Vagina (tissue), 2 donors: Measurements from ENCODE around the gene HPS3. TPM values are rescaled to one million over a fixed set of nuclear protein-coding genes. Genes with fewer than 3 reads are reported as not detected.

Experiments used
- DNase-seq, 2 donors: peaks; one replicate each; pipeline ENCODE4 v3.0.0-alpha.2; 2017; ENCODE audit errors: extremely low spot score in 2 of 2
- H3K27ac ChIP-seq: fragments of 200-600 bp; sonication (generic); one replicate; pipeline ENCODE4 v1.5.1; 2019
- H3K27me3 ChIP-seq: fragments of 200-600 bp; sonication (generic); one replicate; pipeline ENCODE4 v1.5.1; 2019
- H3K36me3 ChIP-seq, 2 donors: fragments of 200-600 bp; sonication (generic); one replicate each; pipeline ENCODE4 v1.5.1; 2017 to 2019
- H3K4me1 ChIP-seq: fragments of 200-600 bp; sonication (generic); one replicate; pipeline ENCODE4 v1.5.1; 2019
- H3K4me3 ChIP-seq, 2 donors: fragments of 200-600 bp; sonication (generic); 1 replicate in 1 of 2; 2 replicates in 1 of 2; pipeline ENCODE4 v1.5.1; 2016 to 2019
- H3K9me3 ChIP-seq: fragments of 200-600 bp; sonication (generic); one replicate; pipeline ENCODE4 v1.5.1; 2019
- POLR2A ChIP-seq, 2 donors: fragments of 450-650 bp; IDR thresholded peaks; one replicate each; pipeline ENCODE4 v1.6.1; 2017; ENCODE audit warnings: antibody characterized with exemption in 2 of 2, mild to moderate bottlenecking in 2 of 2, moderate library complexity in 2 of 2
- POLR2AphosphoS5 ChIP-seq, 2 donors: sonication (generic); formaldehyde crosslinking; IDR thresholded peaks; one replicate each; pipeline ENCODE4 v1.9.0; 2017; ENCODE audit warnings: antibody characterized with exemption in 2 of 2, mild to moderate bottlenecking in 2 of 2, low read depth in 1 of 2; ENCODE audit not compliant: insufficient read depth in 1 of 2
- intact Hi-C: fragments of 100-400 bp; cut with DNase I; formaldehyde crosslinking; loops from one replicate; pipeline ENCODE4 v1.15.1; 2023
- total RNA-seq: library from RNA; depleted of rRNA; stranded (reverse); fragments of >200 nt; gene quantifications from one replicate; pipeline ENCODE4 v1.2.3, GENCODE V29; 2016
- TF ChIP-seq, protein P1 (sequence below), 3 experiments: fragments of 450-650 bp in 2 of 3; fragments of 200-600 bp in 1 of 3; sonication (generic) in 1 of 3; IDR thresholded peaks; one replicate each; pipeline ENCODE4 v1.5.1; 2017 to 2019; ENCODE audit warnings: antibody characterized with exemption in 3 of 3, mild to moderate bottlenecking in 2 of 3, moderate library complexity in 2 of 3

HPS3 gene
- total RNA-seq, 1 donor from 2014 or later = 25.5 TPM

DNA sequence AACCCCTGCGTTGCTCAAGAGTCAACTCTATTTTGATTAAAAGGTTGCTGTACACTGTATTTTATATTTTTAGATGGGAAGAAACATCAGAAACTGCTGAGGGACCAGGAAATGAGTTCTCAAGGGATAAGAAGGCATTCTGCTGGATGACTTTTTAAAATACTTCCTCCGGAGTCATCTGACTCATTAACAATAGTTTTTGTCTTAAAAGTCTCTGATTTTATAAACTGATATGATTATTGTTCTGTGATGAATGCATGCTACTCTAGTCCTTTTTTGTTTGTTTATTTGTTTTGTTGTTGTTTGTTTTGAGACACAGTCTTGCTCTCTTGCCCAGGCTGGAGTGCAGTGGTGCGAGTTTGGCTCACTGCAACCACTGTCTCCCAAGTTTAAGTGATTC, 25.0 kb upstream of the HPS3 start:
- DNase-seq = no peak
- H3K4me1 ChIP-seq = no peaks in the 10 kb centered on the region
- H3K27ac ChIP-seq = no peak overlapping the region
- H3K4me3 ChIP-seq = no peak overlapping the region
- H3K9me3 ChIP-seq = no peaks in the 10 kb centered on the region
- no peaks in the 10 kb centered on the region for H3K27me3 ChIP-seq
- no peak for TF ChIP-seq POLR2A (IDR thresholded peaks at IDR 0.05)
- intact Hi-C loops = no loop called here
- H3K36me3 ChIP-seq = no peaks in the 10 kb centered on the region

DNA sequence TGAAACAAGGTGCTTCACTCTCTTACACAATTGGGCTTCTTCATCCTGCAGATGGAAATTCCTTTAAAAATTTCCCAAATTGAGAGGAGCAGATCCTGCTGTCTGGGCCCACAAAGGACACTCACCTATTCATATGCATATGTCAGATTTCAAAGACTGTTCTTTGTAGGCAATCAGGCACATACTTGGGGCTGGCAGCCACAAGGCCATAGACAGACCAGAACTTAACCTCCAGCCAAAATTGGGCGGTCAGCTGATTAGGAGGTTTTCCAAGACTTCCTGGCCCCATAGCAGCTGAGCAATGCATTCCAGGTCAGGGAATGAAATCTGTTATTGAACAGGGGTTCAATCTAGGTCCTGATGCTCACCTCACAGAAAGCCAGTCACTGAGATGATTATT, 15.0 kb upstream of the HPS3 start:
- intact Hi-C loops = no loop called here
- DNase-seq = no peak
- H3K4me1 ChIP-seq = no peaks in the 10 kb centered on the region
- H3K27me3 ChIP-seq = no peaks in the 10 kb centered on the region
- TF ChIP-seq POLR2AphosphoS5 (IDR thresholded peaks at IDR 0.05; ENCODE audit: insufficient read depth in 1 of 2, low read depth in 1 of 2) = no peak
- no peaks in the 10 kb centered on the region for H3K9me3 ChIP-seq
- no peak overlapping the region for H3K4me3 ChIP-seq
- no peaks in the 10 kb centered on the region for H3K36me3 ChIP-seq
- no peak overlapping the region for H3K27ac ChIP-seq

DNA sequence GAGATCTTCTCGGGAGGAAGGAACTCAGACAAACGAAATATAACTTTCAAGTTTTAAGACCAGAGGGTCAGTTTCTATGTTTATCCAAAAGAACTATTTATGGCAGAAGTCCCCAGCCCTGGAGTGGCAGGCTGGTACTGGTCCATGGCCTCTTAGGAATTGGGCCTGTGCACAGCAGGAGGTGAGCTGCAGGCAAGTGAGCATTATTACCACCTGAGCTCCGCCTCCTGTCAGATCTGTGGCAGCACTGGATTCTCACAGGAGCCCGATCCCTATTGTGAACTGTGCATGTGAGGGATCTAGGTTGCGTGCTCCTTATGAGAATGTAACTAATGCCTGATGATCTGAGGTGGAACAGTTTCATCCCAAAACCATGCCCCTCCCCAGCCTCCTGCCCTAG, 14.3 kb upstream of the HPS3 start:
- Histone ChIP-seq H3K27ac (no peak overlapping the region), H3K9me3 (no peaks in the 10 kb centered on the region), H3K4me3 (no peak overlapping the region), H3K27me3 (no peaks in the 10 kb centered on the region), H3K36me3 (no peaks in the 10 kb centered on the region), H3K4me1 (no peaks in the 10 kb centered on the region)
- no peak for DNase-seq
- no peak for TF ChIP-seq POLR2AphosphoS5 (IDR thresholded peaks at IDR 0.05; ENCODE audit: insufficient read depth in 1 of 2, low read depth in 1 of 2)
- TF ChIP-seq, protein P1, sequence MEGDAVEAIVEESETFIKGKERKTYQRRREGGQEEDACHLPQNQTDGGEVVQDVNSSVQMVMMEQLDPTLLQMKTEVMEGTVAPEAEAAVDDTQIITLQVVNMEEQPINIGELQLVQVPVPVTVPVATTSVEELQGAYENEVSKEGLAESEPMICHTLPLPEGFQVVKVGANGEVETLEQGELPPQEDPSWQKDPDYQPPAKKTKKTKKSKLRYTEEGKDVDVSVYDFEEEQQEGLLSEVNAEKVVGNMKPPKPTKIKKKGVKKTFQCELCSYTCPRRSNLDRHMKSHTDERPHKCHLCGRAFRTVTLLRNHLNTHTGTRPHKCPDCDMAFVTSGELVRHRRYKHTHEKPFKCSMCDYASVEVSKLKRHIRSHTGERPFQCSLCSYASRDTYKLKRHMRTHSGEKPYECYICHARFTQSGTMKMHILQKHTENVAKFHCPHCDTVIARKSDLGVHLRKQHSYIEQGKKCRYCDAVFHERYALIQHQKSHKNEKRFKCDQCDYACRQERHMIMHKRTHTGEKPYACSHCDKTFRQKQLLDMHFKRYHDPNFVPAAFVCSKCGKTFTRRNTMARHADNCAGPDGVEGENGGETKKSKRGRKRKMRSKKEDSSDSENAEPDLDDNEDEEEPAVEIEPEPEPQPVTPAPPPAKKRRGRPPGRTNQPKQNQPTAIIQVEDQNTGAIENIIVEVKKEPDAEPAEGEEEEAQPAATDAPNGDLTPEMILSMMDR (IDR thresholded peaks at IDR 0.05) = no peak
- TF ChIP-seq POLR2A (IDR thresholded peaks at IDR 0.05) = no peak
- intact Hi-C loops = no loop called here

DNA sequence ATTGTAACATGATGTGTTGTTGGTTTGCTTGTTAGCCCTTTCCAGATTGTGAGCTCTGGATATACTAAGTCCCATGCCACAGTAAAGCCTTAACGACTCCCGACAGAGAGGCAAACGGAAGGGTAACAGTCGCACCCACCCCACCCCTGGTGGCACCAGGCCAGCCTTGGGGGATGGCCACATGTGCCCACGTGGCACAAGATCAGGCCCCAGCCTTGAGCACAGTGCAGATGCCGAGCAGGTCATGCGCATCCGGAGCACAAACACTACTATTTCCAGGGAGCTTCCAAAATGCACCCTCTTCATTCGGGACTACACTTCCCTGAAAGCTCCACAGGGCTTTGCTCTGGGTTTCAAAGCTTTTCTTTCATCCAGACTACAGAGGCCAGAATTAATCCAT, 10.7 kb upstream of the HPS3 start:
- Histone ChIP-seq H3K27me3 (no peaks in the 10 kb centered on the region), H3K27ac (no peak overlapping the region), H3K4me1 (no peaks in the 10 kb centered on the region), H3K9me3 (no peaks in the 10 kb centered on the region), H3K4me3 (no peak overlapping the region), H3K36me3 (no peaks in the 10 kb centered on the region)
- intact Hi-C loops = no loop called here
- no peak for DNase-seq
- TF ChIP-seq POLR2AphosphoS5 (IDR thresholded peaks at IDR 0.05; ENCODE audit: insufficient read depth in 1 of 2, low read depth in 1 of 2) (no peak), POLR2A (IDR thresholded peaks at IDR 0.05) (no peak)

DNA sequence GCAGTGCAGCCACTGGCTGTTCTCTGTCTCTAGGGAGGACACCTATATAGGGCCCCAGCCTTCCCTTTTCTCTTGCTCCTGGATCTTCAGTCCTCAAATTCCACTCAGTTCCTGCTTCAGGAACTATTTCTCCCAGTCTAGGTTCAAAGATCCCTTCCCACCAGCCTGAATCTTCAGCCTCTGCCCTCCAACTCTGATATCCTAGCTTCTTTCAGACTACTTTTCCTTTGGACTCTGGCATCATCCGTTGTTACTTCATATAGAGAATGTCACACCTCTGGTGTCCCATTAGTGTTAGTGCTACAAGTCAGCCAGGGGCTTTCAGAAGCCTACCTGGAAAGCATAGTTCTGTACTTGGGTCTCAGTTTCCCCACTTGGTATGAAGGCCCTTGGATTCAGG, 10.0 kb upstream of the HPS3 start:
- Histone ChIP-seq H3K4me1 (no peaks in the 10 kb centered on the region), H3K27ac (no peak overlapping the region), H3K36me3 (no peaks in the 10 kb centered on the region), H3K9me3 (no peaks in the 10 kb centered on the region), H3K4me3 (no peak overlapping the region), H3K27me3 (no peaks in the 10 kb centered on the region)
- TF ChIP-seq POLR2AphosphoS5 (IDR thresholded peaks at IDR 0.05; ENCODE audit: insufficient read depth in 1 of 2, low read depth in 1 of 2) = no peak
- TF ChIP-seq POLR2A (IDR thresholded peaks at IDR 0.05) = no peak
- TF ChIP-seq, protein P1 (IDR thresholded peaks at IDR 0.05) = no peak
- intact Hi-C loops = no loop called here
- no peak for DNase-seq

DNA sequence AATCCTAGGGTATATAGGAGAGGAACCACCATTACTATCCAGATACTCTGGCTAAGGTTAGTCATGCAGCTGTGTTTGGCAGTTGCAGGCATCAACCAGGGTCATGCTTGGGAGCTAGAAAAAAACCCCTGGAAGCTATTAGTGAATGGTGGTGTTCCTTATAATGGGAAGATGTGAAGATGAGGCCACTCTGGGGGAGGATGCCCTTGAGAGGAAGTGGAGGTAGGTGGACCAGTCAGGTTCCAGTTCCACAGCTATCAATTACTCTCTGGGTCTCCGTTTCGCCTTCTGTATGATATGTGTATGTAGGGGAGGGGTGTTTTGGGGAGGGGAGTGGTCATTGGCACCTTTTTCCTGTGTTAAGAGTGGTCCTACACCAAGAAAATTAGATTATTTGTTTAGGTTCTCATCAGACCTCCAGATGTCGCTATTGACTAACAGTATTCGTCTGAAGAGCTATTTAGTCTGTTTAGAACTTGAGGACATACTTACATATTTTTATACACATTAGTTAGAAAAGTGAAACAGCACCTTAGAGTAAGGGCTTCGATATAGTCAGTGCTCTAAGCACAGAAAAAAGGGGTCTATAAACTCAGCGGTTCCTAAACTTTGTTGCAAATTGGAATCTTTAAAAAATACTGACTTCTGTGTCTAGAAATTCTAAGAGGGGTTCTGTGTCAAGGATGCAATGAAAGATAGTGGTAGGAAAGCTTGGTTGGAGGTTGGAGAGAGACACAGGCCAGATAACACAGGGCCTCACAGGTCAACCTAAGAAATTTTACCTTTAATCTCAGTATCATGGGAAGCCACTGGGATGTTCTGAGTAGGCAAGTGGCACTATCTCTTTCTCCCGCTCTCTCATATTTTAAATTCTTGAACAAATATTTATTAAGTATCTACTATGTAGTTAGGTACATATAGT, 9.1 kb upstream of the HPS3 start:
- no peak for DNase-seq
- H3K27me3 ChIP-seq = no peaks in the 10 kb centered on the region
- no peaks in the 10 kb centered on the region for H3K4me1 ChIP-seq
- no peak overlapping the region for H3K4me3 ChIP-seq
- H3K36me3 ChIP-seq = no peaks in the 10 kb centered on the region
- H3K9me3 ChIP-seq = no peaks in the 10 kb centered on the region
- no peak overlapping the region for H3K27ac ChIP-seq
- no peak for TF ChIP-seq POLR2AphosphoS5 (IDR thresholded peaks at IDR 0.05; ENCODE audit: insufficient read depth in 1 of 2, low read depth in 1 of 2)
- TF ChIP-seq, protein P1 (IDR thresholded peaks at IDR 0.05) = peak in 2 of 3 experiments; percentile 63 to 77
- intact Hi-C loops = loop anchor here (5.0 kb wide), 1 partner anchor 152 kb away; no protein-coding TSS in a partner anchor
